CD4-positive, alpha-beta memory T cell (primary cell): Measurements from ENCODE around the gene DNAJB12. TPM values are rescaled to one million over a fixed set of nuclear protein-coding genes. Genes with fewer than 3 reads are reported as not detected.
"Not testable (repeated sequence)": the region's sequence is repeated elsewhere in the genome, so short reads cannot be mapped to it uniquely, and the experiment has no call there.

Experiments
- CTCF ChIA-PET: fragments of 350-600 bp; sonication (Branson Sonifier 250); formaldehyde crosslinking; loops from one replicate; lab custom pipeline; 2021; ENCODE audit warnings: inconsistent platforms; ENCODE audit not compliant: partially characterized antibody; lab: Charles Lee
- POLR2A ChIA-PET: fragments of 350-600 bp; sonication (Branson Sonifier 250); formaldehyde crosslinking; loops from one replicate; lab custom pipeline; 2021; ENCODE audit not compliant: partially characterized antibody; lab: Charles Lee
- DNase-seq, 5 donors: peaks; one replicate each; pipeline versions ENCODE4 v3.0.0 to v3.0.0-alpha.2; 2020 to 2022; ENCODE audit warnings: mixed read lengths in 1 of 5
- H3K27ac ChIP-seq: one replicate; pipeline ENCODE4 v1.7.0; 2013; ENCODE audit warnings: low read depth, low read length
- H3K27me3 ChIP-seq: 2 replicates; pipeline ENCODE4 v1.7.0; 2013; ENCODE audit warnings: mild to moderate bottlenecking, low read length, moderate library complexity; ENCODE audit not compliant: insufficient read depth
- H3K36me3 ChIP-seq: 2 replicates; pipeline ENCODE4 v1.7.0; 2013; ENCODE audit warnings: mild to moderate bottlenecking, low read length, moderate library complexity; ENCODE audit not compliant: insufficient read depth
- H3K4me1 ChIP-seq: 2 replicates; pipeline ENCODE4 v1.7.0; 2013; ENCODE audit warnings: mild to moderate bottlenecking, low read length, moderate library complexity; ENCODE audit not compliant: insufficient read depth
- H3K4me3 ChIP-seq, 2 donors: one replicate each; pipeline ENCODE4 v1.7.0; 2013; ENCODE audit warnings: low read length in 2 of 2, mild to moderate bottlenecking in 1 of 2
- H3K9me3 ChIP-seq, 2 donors: one replicate each; pipeline ENCODE4 v1.7.0; 2013; ENCODE audit warnings: low read length in 2 of 2, control low read depth in 1 of 2; ENCODE audit not compliant: control insufficient read depth in 1 of 2
- H3K27ac Mint-ChIP-seq, 7 donors: one replicate each; pipeline ENCODE4 v1.8.0; 2020 to 2021; ENCODE audit warnings: mixed read lengths in 7 of 7, mild to moderate bottlenecking in 6 of 7, inconsistent platforms in 3 of 7, moderate library complexity in 3 of 7
- H3K27me3 Mint-ChIP-seq, 2 donors: one replicate each; pipeline ENCODE4 v1.8.0; 2020 to 2021; ENCODE audit warnings: mixed read lengths in 2 of 2
- H3K36me3 Mint-ChIP-seq, 2 donors: one replicate each; pipeline ENCODE4 v1.8.0; 2020 to 2021; ENCODE audit warnings: mixed read lengths in 2 of 2, inconsistent platforms in 1 of 2, mild to moderate bottlenecking in 1 of 2
- H3K4me1 Mint-ChIP-seq, 4 donors: one replicate each; pipeline ENCODE4 v1.8.0; 2020 to 2021; ENCODE audit warnings: mixed read lengths in 4 of 4, mild to moderate bottlenecking in 1 of 4
- H3K4me3 Mint-ChIP-seq, 8 donors: one replicate each; pipeline ENCODE4 v1.8.0; 2020 to 2021; ENCODE audit warnings: mixed read lengths in 8 of 8, mild to moderate bottlenecking in 7 of 8, moderate library complexity in 6 of 8, inconsistent platforms in 3 of 8
- H3K9me3 Mint-ChIP-seq, 8 donors: one replicate each; pipeline ENCODE4 v1.8.0; 2020 to 2021; ENCODE audit warnings: mixed read lengths in 8 of 8, mild to moderate bottlenecking in 5 of 8, inconsistent platforms in 3 of 8, moderate library complexity in 1 of 8
- intact Hi-C: fragments of 100-400 bp; cut with micrococcal nuclease; formaldehyde crosslinking; loops from one replicate; pipeline ENCODE4 v1.15.1; 2023
- polyA plus RNA-seq, 2 donors: library from polyadenylated mRNA; unstranded; fragments of 300-500 nt; fragmentation: Illumina TruSeq; gene quantifications; one replicate each; pipeline ENCODE4 v1.2.3, GENCODE V29; 2021
- total RNA-seq, 2 experiments: library from RNA; stranded (reverse); gene quantifications; one replicate each; pipeline ENCODE4 v1.2.3, GENCODE V29; 2021

Gene DNAJB12
- total and polyA plus RNA-seq, 4 experiments from 2014 or later: 13.4 to 26.7 (median 26.2) TPM

DNA sequence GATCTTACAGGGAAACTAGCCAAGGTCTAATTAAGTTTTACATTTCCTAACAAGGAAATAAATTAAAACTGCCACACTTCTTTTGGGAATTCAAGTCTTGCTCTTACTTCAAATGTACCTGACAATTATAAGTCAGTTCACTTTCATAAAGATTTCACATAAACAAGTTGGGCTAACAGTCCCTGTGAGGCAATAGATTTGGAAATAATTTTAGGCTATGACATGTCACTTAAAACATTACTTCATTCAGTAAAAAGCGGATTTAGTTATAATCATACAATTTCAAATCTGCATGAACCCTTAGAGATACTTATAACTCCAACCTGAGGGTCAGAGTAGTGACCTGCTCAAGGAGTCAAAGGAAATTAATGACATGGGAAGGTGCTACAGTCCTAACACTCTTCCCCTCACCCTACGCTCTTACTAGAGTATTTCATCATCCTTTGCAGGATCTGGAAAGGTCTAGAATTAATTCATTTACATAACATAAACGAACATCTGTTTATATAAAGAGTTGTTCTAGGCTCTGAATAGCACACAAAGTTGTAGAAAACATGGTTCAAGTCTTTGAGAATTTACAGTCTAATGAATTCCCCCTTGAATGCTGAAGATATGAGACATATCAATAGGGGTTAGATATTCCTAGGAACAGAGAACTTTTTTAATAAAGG is 32.3 kb upstream of the DNAJB12 start:
- DNase-seq: no peak
- no peaks in the 10 kb centered on the region for H3K9me3 Mint-ChIP-seq
- no peaks in the 10 kb centered on the region for H3K9me3 ChIP-seq
- ChIA-PET CTCF (no interaction called here), POLR2A (no interaction called here)
- H3K27me3 Mint-ChIP-seq: no peaks in the 10 kb centered on the region
- H3K4me3 Mint-ChIP-seq: no peak overlapping the region
- intact Hi-C loops: no loop called here
- no peak overlapping the region for H3K27ac ChIP-seq
- H3K36me3 ChIP-seq: no peaks in the 10 kb centered on the region
- H3K4me1 Mint-ChIP-seq: no peaks in the 10 kb centered on the region
- no peak overlapping the region for H3K4me3 ChIP-seq
- H3K36me3 Mint-ChIP-seq: peaks cover 0 to 8% of the 10 kb centered on the region in 2 donors
- no peaks in the 10 kb centered on the region for H3K27me3 ChIP-seq
- no peaks in the 10 kb centered on the region for H3K4me1 ChIP-seq
- H3K27ac Mint-ChIP-seq: peak overlapping the region in 1 of 7 donors; percentile 37

GRCh38 chr10:72385724-72386123 is 31.0 kb upstream of the DNAJB12 start:
- Histone ChIP-seq H3K4me1 (no peaks in the 10 kb centered on the region), H3K4me3 (no peak overlapping the region), H3K36me3 (no peaks in the 10 kb centered on the region), H3K27ac (no peak overlapping the region), H3K27me3 (no peaks in the 10 kb centered on the region), H3K9me3 (no peaks in the 10 kb centered on the region)
- Mint-ChIP-seq H3K36me3 (peaks cover 0 to 8% of the 10 kb centered on the region in 2 donors), H3K4me1 (no peaks in the 10 kb centered on the region), H3K27ac (no peak overlapping the region), H3K27me3 (no peaks in the 10 kb centered on the region), H3K4me3 (no peak overlapping the region), H3K9me3 (no peaks in the 10 kb centered on the region)
- POLR2A ChIA-PET: no interaction called here
- CTCF ChIA-PET: no interaction called here
- no peak for DNase-seq
- intact Hi-C loops: no loop called here

- POLR2A ChIA-PET, H3K4me3 ChIP-seq, intact Hi-C loops, H3K27ac ChIP-seq, H3K27me3 Mint-ChIP-seq, H3K4me1 ChIP-seq, H3K9me3 ChIP-seq, H3K36me3 ChIP-seq, H3K9me3 Mint-ChIP-seq, CTCF ChIA-PET, H3K36me3 Mint-ChIP-seq, H3K4me1 Mint-ChIP-seq, H3K4me3 Mint-ChIP-seq, DNase-seq, H3K27me3 ChIP-seq: not testable (repeated sequence)
- H3K27ac Mint-ChIP-seq: peak overlapping the region in 2 of 7 donors; percentile 59 to 77
These were observed 30.3 kb upstream of the DNAJB12 start for GRCh38 chr10:72384982-72385381.

DNA sequence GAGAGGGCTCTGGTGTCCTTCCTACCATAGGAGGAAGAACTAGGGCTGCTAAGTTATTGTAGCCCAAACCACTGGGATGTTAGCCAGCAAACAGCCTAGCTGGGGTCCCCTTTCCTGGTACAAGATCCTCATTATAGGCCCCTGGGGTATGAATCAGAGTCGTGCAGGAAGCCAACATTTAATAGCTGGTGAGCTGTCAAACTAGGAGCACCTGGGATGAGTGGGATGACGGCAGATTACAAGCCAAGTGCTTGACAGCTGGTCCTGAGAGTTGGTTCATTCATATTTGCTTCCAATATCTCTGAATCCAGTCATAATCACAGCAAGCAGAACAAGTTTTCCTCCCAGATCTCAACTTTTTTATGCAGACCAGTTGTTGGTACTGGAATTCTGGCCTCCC is 25.1 kb upstream of the DNAJB12 start:
- no peaks in the 10 kb centered on the region for H3K36me3 ChIP-seq
- H3K4me1 ChIP-seq: no peaks in the 10 kb centered on the region
- peaks cover 0 to 1% (median 0%) of the 10 kb centered on the region in 4 donors for H3K4me1 Mint-ChIP-seq
- no peak overlapping the region for H3K4me3 Mint-ChIP-seq
- H3K4me3 ChIP-seq: no peak overlapping the region
- no peaks in the 10 kb centered on the region for H3K9me3 Mint-ChIP-seq
- no peak overlapping the region for H3K27ac ChIP-seq
- intact Hi-C loops: no loop called here
- H3K27me3 Mint-ChIP-seq: no peaks in the 10 kb centered on the region
- ChIA-PET CTCF (interaction anchor here (1.1 kb wide), 1 partner anchor 15 kb away, joined by 3 read pairs; no protein-coding TSS in a partner anchor), POLR2A (no interaction called here)
- H3K27ac Mint-ChIP-seq: peak overlapping the region in 1 of 7 donors; percentile 50
- peaks cover 0 to 9% of the 10 kb centered on the region in 2 donors for H3K36me3 Mint-ChIP-seq
- DNase-seq: no peak
- H3K9me3 ChIP-seq: no peaks in the 10 kb centered on the region
- H3K27me3 ChIP-seq: no peaks in the 10 kb centered on the region

- Histone ChIP-seq H3K9me3 (no peaks in the 10 kb centered on the region), H3K27me3 (no peaks in the 10 kb centered on the region), H3K4me3 (no peak overlapping the region), H3K36me3 (no peaks in the 10 kb centered on the region), H3K27ac (no peak overlapping the region), H3K4me1 (no peaks in the 10 kb centered on the region)
- intact Hi-C loops: no loop called here
- Mint-ChIP-seq H3K9me3 (no peaks in the 10 kb centered on the region), H3K36me3 (peaks cover 0 to 12% of the 10 kb centered on the region in 2 donors), H3K27ac (no peak overlapping the region), H3K27me3 (no peaks in the 10 kb centered on the region), H3K4me1 (peaks cover 0 to 1% (median 0%) of the 10 kb centered on the region in 4 donors), H3K4me3 (no peak overlapping the region)
- no peak for DNase-seq
- ChIA-PET CTCF (interaction anchor here (1.1 kb wide), 1 partner anchor 14 kb away, joined by 3 read pairs; no protein-coding TSS in a partner anchor), POLR2A (no interaction called here)
These were observed 24.3 kb upstream of the DNAJB12 start for GRCh38 chr10:72379062-72379461.

GRCh38 chr10:72375585-72375984 is 20.9 kb upstream of the DNAJB12 start:
- DNase-seq: no peak
- H3K36me3 ChIP-seq: no peaks in the 10 kb centered on the region
- H3K4me1 ChIP-seq: peaks cover 16% of the 10 kb centered on the region
- H3K27ac ChIP-seq: no peak overlapping the region
- POLR2A ChIA-PET: no interaction called here
- Mint-ChIP-seq H3K36me3 (peaks cover 0 to 14% of the 10 kb centered on the region in 2 donors), H3K27me3 (no peaks in the 10 kb centered on the region), H3K27ac (peak overlapping the region in 2 of 7 donors; percentile 0 to 29), H3K4me3 (no peak overlapping the region), H3K4me1 (peaks cover under 1 to 4% (median 3%) of the 10 kb centered on the region in 4 donors), H3K9me3 (no peaks in the 10 kb centered on the region)
- intact Hi-C loops: no loop called here
- H3K4me3 ChIP-seq: no peak overlapping the region
- no peaks in the 10 kb centered on the region for H3K27me3 ChIP-seq
- CTCF ChIA-PET: interaction anchor here (1.1 to 3.6 kb wide), 2 partner anchors 11 to 459 kb away, joined by 3 to 22 read pairs; no protein-coding TSS in a partner anchor
- H3K9me3 ChIP-seq: no peaks in the 10 kb centered on the region

GRCh38 chr10:72375173-72375572 is 20.5 kb upstream of the DNAJB12 start:
- Histone ChIP-seq H3K27ac (no peak overlapping the region), H3K4me3 (no peak overlapping the region), H3K4me1 (peaks cover 21% of the 10 kb centered on the region), H3K36me3 (no peaks in the 10 kb centered on the region), H3K9me3 (no peaks in the 10 kb centered on the region), H3K27me3 (no peaks in the 10 kb centered on the region)
- Mint-ChIP-seq H3K9me3 (no peaks in the 10 kb centered on the region), H3K27ac (peak overlapping the region in 1 of 7 donors; percentile 0), H3K36me3 (peaks cover 0 to 17% of the 10 kb centered on the region in 2 donors), H3K27me3 (no peaks in the 10 kb centered on the region), H3K4me1 (peaks cover 4 to 8% (median 7%) of the 10 kb centered on the region in 4 donors), H3K4me3 (no peak overlapping the region)
- DNase-seq: no peak
- POLR2A ChIA-PET: no interaction called here
- intact Hi-C loops: no loop called here
- CTCF ChIA-PET: interaction anchor here (0.7 to 3.6 kb wide), 3 partner anchors 10 to 459 kb away, joined by 3 to 22 read pairs (median 3); no protein-coding TSS in a partner anchor
